Measurements from ENCODE around the gene KIAA1958.

DNA sequence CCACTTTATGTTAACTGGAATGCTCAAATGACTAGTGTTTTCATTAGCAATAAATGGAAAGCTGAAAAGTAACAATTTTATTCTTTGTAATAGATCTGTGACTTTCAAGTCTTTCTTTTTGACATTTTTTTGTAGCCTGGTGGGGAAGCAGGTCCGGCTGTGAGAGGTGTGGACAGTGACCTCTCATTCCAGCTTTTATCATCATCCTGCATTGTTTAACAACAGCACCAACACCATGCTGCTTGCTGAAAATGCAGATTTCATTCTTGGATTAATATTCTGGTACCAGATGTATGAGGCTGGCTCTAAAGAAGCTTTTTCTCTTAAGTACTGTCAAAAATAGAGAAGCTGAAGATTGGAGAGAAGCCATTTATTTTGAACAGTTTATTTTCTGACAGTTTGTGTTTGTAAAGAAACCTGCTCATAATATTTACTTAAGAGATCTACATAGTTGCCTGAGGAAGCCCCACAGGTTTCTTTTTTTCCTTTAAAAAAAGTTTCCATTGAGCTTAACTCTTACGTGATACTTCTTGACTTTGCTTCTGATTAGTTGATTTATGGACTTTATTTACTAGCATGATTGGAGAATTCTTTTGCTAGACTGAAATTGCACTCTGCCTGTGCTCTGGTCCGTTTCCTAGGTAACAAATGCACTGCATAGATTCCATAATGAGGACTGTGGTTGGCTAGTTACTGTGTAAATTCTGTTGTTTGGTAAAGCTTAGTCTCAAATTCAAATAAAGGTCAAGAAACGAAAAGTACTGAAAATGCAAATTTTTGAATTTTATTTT, 3.4 kb downstream of the KIAA1958 start:
- TF ChIP-seq NFIC (IDR thresholded peaks at IDR 0.05; ENCODE audit: low read depth, low read length): no peak
- no peak for TF ChIP-seq POLR2AphosphoS5 (IDR thresholded peaks at IDR 0.05; ENCODE audit: low read length)
- no peak for TF ChIP-seq CTCF (IDR thresholded peaks at IDR 0.05 in 2 of 3, conservative IDR thresholded peaks at IDR 0.05 in 1 of 3; ENCODE audit: control insufficient read depth in 2 of 3, extremely low read depth in 1 of 3, insufficient read depth in 1 of 3, low read depth in 3 of 3, low read length in 3 of 3)
- TF ChIP-seq, protein P1, sequence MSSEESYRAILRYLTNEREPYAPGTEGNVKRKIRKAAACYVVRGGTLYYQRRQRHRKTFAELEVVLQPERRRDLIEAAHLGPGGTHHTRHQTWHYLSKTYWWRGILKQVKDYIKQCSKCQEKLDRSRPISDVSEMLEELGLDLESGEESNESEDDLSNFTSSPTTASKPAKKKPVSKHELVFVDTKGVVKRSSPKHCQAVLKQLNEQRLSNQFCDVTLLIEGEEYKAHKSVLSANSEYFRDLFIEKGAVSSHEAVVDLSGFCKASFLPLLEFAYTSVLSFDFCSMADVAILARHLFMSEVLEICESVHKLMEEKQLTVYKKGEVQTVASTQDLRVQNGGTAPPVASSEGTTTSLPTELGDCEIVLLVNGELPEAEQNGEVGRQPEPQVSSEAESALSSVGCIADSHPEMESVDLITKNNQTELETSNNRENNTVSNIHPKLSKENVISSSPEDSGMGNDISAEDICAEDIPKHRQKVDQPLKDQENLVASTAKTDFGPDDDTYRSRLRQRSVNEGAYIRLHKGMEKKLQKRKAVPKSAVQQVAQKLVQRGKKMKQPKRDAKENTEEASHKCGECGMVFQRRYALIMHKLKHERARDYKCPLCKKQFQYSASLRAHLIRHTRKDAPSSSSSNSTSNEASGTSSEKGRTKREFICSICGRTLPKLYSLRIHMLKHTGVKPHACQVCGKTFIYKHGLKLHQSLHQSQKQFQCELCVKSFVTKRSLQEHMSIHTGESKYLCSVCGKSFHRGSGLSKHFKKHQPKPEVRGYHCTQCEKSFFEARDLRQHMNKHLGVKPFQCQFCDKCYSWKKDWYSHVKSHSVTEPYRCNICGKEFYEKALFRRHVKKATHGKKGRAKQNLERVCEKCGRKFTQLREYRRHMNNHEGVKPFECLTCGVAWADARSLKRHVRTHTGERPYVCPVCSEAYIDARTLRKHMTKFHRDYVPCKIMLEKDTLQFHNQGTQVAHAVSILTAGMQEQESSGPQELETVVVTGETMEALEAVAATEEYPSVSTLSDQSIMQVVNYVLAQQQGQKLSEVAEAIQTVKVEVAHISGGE (CRISPR knock-in tag; IDR thresholded peaks at IDR 0.05): no peak
- no peak for TF ChIP-seq JUND (IDR thresholded peaks at IDR 0.05; ENCODE audit: low read depth, low read length)
- no peak for TF ChIP-seq SPI1 (IDR thresholded peaks at IDR 0.05; ENCODE audit: borderline replicate concordance, insufficient read depth, low read depth, low read length)
- TF ChIP-seq POLR2A (IDR thresholded peaks at IDR 0.05; ENCODE audit: low read depth, low read length): no peak
- TF ChIP-seq SP1 (IDR thresholded peaks at IDR 0.05; ENCODE audit: low read depth, low read length): no peak

Measured in GM12878 (cell line).